NCI-H2029 treated with DMSO at 0.1 percent for 48 hours (cell line): ENCODE data around the gene PRSS12.
"Not testable (repeated sequence)": the region's sequence is repeated elsewhere in the genome, so short reads cannot be mapped to it uniquely, and the experiment has no call there.

ENCODE experiments used
- DNase-seq: peaks from one replicate; lab custom pipeline; 2025; lab: John Stamatoyannopoulos, UW

PRSS12 gene

GRCh38 chr4:118352843-118353533 is at the start of gene PRSS12:
Gene PRSS12, minus strand, starts transcription at chr4:118353003. Its CDS starts 283 bp downstream, at chr4:118352720.
- DNase-seq, result no peak

DNA sequence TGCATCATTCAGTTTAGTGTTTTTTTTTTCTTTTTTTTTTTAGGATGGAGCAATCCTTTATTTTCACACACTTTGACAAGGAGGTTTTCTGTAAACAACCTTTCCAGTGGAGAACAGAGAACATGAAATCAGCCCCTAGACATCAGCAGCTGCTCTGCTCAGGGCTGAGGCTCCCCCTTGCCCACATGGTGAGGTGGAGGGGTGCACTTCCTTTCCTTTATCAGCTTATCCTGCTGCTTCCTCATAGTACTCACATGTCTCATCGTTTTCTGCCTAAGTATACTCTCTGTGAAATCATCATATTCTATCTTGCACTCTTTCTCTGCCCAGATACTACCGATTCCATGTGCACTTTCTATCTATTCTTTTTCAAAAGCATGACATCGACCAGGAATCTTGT is 47.6 kb upstream of the PRSS12 start:
- DNase-seq, result no peak

GRCh38 chr4:118399883-118400282 is 47.1 kb upstream of the PRSS12 start:
- DNase-seq, result not testable (repeated sequence)

DNA sequence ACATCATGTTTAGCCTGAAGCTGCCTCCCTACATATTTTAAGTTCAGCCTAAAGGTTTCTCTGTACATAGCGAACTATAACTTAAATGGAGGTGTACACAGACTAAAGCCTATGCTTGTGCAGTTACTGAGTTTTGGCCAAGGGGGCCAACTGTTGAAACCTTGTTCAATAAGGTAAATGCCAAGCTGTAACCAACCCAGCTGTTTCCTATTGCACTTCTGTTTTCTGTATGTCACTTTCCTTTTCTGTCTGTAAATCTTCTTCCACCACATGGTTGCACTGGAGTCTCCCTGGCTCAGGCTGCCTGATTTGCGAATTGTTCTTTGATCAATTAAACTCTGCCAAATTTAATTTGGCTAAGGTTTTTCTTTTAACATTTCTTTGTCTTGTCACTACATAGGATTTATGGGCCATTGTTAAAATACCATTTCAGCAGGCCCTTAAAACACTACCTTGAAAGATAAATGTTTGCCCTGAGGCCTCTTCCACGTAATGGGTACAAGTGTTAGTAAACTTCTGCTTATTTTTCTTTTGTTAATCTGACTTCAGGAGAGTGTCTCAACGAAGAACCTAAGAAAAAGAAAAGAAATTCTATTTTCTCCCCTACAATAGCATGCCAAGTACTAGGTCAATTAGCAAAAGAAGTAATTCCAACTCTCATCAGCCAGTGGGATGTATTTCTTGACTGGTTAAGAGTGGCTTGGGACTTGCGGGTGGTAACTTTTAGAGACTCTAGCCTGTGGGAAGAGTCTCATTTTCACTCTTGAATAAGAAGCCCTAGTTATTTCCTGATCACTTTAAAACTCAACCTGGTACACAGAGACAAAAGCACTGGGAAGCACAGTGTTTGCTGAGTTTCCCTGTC is 45.7 kb upstream of the PRSS12 start:
- DNase-seq, result no peak

- DNase-seq, result no peak
Observed at GRCh38 chr4:118397623-118397979, 44.8 kb upstream of the PRSS12 start.

- no peak for DNase-seq
Observed at GRCh38 chr4:118396881-118397622, 44.2 kb upstream of the PRSS12 start.

DNA sequence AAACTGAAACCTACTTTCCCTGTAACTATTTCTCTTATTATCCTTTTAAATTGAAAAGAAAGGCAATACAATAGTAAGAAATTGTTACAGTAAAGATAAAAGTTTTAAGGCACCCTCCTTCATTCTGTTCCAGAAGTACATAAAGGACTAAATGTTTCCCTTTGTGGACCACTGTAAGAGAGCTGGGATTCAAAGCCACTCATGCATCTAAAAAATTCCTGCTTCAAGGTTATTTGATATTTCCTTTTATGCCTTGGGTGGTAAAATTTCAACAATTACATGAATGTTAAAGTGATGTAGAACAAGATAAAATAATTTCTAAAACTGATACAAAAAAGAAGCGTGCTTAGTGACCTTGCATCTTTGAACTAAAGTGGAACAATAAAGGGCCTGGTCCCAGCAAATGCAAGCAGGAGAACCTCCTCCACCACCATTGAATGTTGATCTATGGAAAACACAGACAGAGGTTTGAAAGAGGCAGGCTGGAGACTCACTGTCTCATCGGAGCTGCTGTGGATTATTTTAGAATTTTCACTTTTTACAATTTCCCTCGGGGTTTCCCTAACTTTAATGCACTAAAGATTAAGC is 42.3 kb upstream of the PRSS12 start:
- DNase-seq, result no peak

DNA sequence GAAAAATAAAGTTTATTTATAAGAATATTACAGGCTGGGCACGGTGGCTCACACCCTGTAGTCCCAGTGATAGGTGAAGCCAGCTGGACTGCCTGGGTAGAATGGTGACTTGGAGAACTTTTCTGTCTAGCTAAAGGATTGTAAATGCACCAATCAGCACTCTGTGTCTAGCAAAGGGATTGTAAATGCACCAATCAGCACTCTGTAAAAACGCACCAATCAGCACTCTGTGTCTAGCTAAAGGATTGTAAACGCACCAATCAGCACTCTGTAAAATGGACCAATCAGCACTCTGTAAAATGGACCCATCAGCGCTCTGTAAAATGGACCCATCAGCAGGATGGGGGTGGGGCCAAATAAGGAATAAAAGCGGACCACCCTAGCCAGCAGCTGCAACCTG is 39.7 kb upstream of the PRSS12 start:
- not testable (repeated sequence) for DNase-seq

- DNase-seq, result no peak
Observed at GRCh38 chr4:118390121-118390520, 37.3 kb upstream of the PRSS12 start.

GRCh38 chr4:118389721-118390120 is 36.9 kb upstream of the PRSS12 start:
- DNase-seq, result no peak

GRCh38 chr4:118388606-118389005 is 35.8 kb upstream of the PRSS12 start:
- no peak for DNase-seq

GRCh38 chr4:118381902-118382301 is 29.1 kb upstream of the PRSS12 start:
- DNase-seq, result no peak

- no peak for DNase-seq
Observed at GRCh38 chr4:118373614-118374255, 20.9 kb upstream of the PRSS12 start.

DNA sequence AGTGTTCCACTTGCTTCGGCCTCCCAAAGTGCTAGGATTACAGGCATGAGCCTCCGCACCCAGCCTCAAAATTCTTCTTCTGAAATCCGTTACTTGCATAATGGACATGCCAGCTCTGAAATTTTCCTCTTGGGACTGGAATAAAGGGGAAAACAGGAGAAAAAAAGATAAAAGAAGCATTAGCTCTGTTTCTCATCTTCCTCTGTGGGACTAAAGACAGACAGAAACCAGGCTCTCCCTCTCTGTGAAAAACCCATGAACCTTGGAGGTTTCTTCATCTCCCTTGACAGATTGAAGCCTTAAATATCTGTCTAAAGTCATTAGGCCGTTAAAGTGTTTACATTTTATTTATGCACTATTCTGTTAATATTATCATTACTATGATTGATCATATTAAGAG is 19.4 kb upstream of the PRSS12 start:
- DNase-seq, result no peak

- no peak for DNase-seq
Observed at GRCh38 chr4:118369231-118369630, 16.4 kb upstream of the PRSS12 start.

DNA sequence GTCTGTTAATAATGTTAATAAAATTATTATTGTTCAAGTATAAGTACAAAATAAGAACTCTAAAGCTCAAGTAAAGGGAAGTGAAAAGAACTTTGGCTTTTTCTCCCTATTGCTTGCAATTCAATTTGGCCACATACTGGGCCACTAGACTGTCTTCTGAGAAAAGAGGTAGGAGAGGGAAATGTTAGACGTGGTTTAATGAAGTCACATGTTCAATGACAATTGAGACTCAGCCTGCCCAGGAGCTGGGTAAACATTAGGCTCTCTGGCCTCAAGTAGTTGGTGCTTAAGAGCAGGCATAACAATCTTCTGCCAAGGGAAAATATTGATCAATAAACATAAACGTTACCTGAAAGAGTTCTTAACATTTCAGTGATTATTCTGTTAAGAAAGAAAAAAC is 15.1 kb upstream of the PRSS12 start:
- peak; percentile 82 for DNase-seq

DNA sequence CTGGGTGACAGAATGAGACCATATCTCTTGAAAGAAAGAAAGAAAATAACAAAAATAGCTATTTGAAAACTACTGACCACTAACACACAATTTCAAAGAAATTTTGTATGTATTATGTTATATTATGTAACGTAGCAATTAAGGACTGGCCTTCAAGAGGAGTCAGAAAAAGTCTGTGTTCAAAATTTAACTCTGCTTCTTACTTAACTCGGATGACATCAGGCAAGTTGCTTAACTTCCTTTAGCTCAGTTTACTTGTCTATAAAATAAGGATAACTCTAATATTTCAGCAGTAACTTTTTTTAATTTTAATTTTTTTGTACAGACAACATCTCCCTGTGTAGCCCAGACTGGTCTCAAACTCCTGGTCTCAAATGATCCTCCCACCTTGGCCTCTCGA is 14.6 kb upstream of the PRSS12 start:
- no peak for DNase-seq

DNA sequence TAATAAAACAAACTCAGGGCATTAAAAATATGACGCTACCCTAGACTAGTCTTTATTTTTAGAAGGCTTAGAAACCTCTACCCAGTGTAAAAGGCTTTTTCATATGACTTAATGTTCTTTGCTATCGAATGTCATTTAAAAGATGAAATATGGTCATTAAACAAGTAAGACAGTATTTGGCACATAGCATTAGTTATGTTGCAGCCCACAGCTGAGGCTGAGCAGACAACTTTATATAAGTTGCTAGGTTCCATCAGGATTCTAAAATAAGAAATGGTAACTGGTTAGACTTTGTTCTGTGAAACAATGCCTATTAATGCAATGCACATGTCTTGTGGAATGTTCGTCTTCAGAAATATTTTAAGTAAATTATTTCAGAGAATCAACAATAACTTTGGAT is 10.4 kb upstream of the PRSS12 start:
- DNase-seq, result no peak

DNA sequence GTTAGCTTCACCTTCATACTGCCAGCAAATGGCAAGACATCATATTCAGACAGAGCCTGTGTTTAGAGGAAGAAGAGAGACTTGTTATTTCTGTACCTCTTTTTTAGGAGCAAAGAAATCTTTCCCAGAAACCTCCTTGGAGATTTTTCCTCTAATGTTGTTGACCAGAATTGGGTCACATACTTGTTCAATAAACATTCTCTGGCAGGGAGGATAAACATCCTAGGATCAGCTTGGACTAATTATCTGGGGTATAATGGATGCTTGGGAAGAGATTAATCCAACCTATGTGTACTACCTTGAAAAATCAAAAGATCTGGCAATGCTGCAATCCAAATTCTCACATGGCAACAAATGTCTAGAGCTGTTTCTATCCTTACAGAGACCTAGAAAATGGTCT is 8.4 kb upstream of the PRSS12 start:
- no peak for DNase-seq

GRCh38 chr4:118360106-118360505 is 7.3 kb upstream of the PRSS12 start:
- no peak for DNase-seq

DNA sequence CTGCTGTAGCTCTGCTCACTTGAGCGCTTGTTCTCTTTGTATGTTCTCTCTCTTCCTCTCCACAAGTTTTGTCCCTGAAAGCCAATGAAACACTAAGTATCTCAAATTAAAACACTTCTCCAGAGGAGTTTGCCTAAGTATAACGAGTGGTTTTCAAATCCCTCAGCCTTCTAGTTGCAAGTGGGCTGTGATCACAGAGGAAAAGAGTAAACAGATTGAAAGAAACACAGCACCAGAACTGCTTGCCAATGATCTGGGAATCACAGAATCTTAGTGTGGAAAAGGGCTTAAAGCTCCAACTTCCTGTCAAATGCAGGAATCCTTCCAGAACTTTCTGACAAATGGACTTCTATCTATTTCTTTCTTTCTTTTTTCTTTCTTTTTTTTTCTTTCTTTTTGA is 4.8 kb upstream of the PRSS12 start:
- DNase-seq, result no peak

GRCh38 chr4:118356731-118357130 is 3.9 kb upstream of the PRSS12 start:
- DNase-seq, result no peak
